CD4-positive, alpha-beta T cell treated with Interleukin-4 for 4 hours (primary cell): ENCODE measurements around the gene NCK1.
"Not testable (repeated sequence)": the region's sequence is repeated elsewhere in the genome, so short reads cannot be mapped to it uniquely, and the experiment has no call there.

Experiments
- DNase-seq: peaks from one replicate; pipeline ENCODE4 v3.0.0-alpha.2; 2020

Gene NCK1

GRCh38 chr3:136862617-136863322 lies 762 bp downstream of the NCK1 start:
- DNase-seq, result peak; percentile 33

GRCh38 chr3:136869282-136869681 lies 7.3 kb downstream of the NCK1 start:
- DNase-seq, result no peak

- DNase-seq, result not testable (repeated sequence)
Observed at GRCh38 chr3:136872258-136872657, 10.2 kb downstream of the NCK1 start.

- not testable (repeated sequence) for DNase-seq
Observed at GRCh38 chr3:136879510-136879909, 17.5 kb downstream of the NCK1 start.

GRCh38 chr3:136882571-136882970 lies 20.6 kb downstream of the NCK1 start:
- DNase-seq, result peak; percentile 35

- no peak for DNase-seq
Observed at GRCh38 chr3:136883967-136884720, 22.1 kb downstream of the NCK1 start.

- DNase-seq, result peak; percentile 54
Observed at GRCh38 chr3:136885357-136886213, 23.6 kb downstream of the NCK1 start.

GRCh38 chr3:136889947-136890346 lies 27.9 kb downstream of the NCK1 start:
- DNase-seq, result no peak

- no peak for DNase-seq
Observed at GRCh38 chr3:136891934-136892855, 30.2 kb downstream of the NCK1 start.

- no peak for DNase-seq
Observed at GRCh38 chr3:136893848-136894443, 31.9 kb downstream of the NCK1 start.

- DNase-seq, result not testable (repeated sequence)
Observed at GRCh38 chr3:136897171-136897570, 35.2 kb downstream of the NCK1 start.

GRCh38 chr3:136898549-136898948 lies 36.5 kb downstream of the NCK1 start:
- DNase-seq, result no peak

GRCh38 chr3:136898954-136899353 lies 36.9 kb downstream of the NCK1 start:
- DNase-seq, result no peak

- peak; percentile 27 for DNase-seq
Observed at GRCh38 chr3:136899622-136900158, 37.7 kb downstream of the NCK1 start.

GRCh38 chr3:136900694-136901093 lies 38.7 kb downstream of the NCK1 start:
- DNase-seq, result not testable (repeated sequence)

GRCh38 chr3:136901391-136901790 lies 39.4 kb downstream of the NCK1 start:
- DNase-seq, result no peak

- not testable (repeated sequence) for DNase-seq
Observed at GRCh38 chr3:136902530-136902929, 40.5 kb downstream of the NCK1 start.

- DNase-seq, result no peak
Observed at GRCh38 chr3:136903899-136904298, 41.9 kb downstream of the NCK1 start.

- DNase-seq, result no peak
Observed at GRCh38 chr3:136904746-136905145, 42.7 kb downstream of the NCK1 start.

- DNase-seq, result no peak
Observed at GRCh38 chr3:136905549-136905948, 43.5 kb downstream of the NCK1 start.

- DNase-seq, result no peak
Observed at GRCh38 chr3:136906725-136907124, 44.7 kb downstream of the NCK1 start.

GRCh38 chr3:136908297-136908696 lies 46.3 kb downstream of the NCK1 start:
- no peak for DNase-seq
